Neural cell (in vitro differentiated cells): Measurements from ENCODE around the gene WDR26. TPM values are rescaled to one million over a fixed set of nuclear protein-coding genes. Genes with fewer than 3 reads are reported as not detected.

Experiments used
- H2AFZ ChIP-seq: fragments of 200-600, 300-800 bp; sonication (generic), shearing (Covaris generic); 2 replicates; pipeline ENCODE4 v1.6.0; 2014; ENCODE audit warnings: low read depth, mild to moderate bottlenecking, antibody characterized with exemption, low read length, moderate library complexity
- H3F3A ChIP-seq: fragments of 200-600 bp; shearing (Covaris generic); 2 replicates; pipeline ENCODE4 v1.6.1; 2016; ENCODE audit warnings: mild to moderate bottlenecking, moderate library complexity, mixed read lengths, antibody characterized with exemption, low read length; ENCODE audit not compliant: insufficient read depth, poor library complexity, severe bottlenecking
- H3K27ac ChIP-seq: fragments of 200-600, 300-800 bp; sonication (generic), shearing (Covaris generic); 2 replicates; pipeline ENCODE4 v1.5.1; 2014; ENCODE audit warnings: mild to moderate bottlenecking, low read length, moderate library complexity
- H3K27me3 ChIP-seq: fragments of 300-800, 200-600 bp; sonication (generic), shearing (Covaris generic); 2 replicates; pipeline ENCODE4 v1.6.0; 2014; ENCODE audit warnings: mild to moderate bottlenecking, low read depth, low read length, moderate library complexity; ENCODE audit not compliant: insufficient read depth
- H3K36me3 ChIP-seq: fragments of 300-800, 200-600 bp; sonication (generic), shearing (Covaris generic); 2 replicates; pipeline ENCODE4 v1.5.1; 2014; ENCODE audit warnings: mild to moderate bottlenecking, antibody characterized with exemption, low read length, moderate library complexity; ENCODE audit not compliant: insufficient read depth
- H3K4me2 ChIP-seq: fragments of 300-800, 200-600 bp; sonication (generic), shearing (Covaris generic); 2 replicates; pipeline ENCODE4 v1.6.0; 2014; ENCODE audit warnings: mild to moderate bottlenecking, low read length
- H3K4me3 ChIP-seq: fragments of 300-800, 200-600 bp; sonication (generic), shearing (Covaris generic); 2 replicates; pipeline ENCODE4 v1.5.1; 2014; ENCODE audit warnings: mild to moderate bottlenecking, low read length, moderate library complexity
- H3K79me2 ChIP-seq: fragments of 200-600 bp; shearing (Covaris generic); replicated peaks from 2 replicates; pipeline ENCODE4 v1.6.0; 2014; ENCODE audit warnings: mild to moderate bottlenecking, low read length, moderate library complexity; ENCODE audit not compliant: insufficient read depth
- H3K9ac ChIP-seq: fragments of 300-800, 200-600 bp; sonication (generic), shearing (Covaris generic); 2 replicates; pipeline ENCODE4 v1.6.1; 2016; ENCODE audit warnings: mild to moderate bottlenecking, low read length, mixed read lengths
- H3K9me2 ChIP-seq: fragments of 200-600 bp; shearing (Covaris generic); 2 replicates; pipeline ENCODE4 v1.6.1; 2016; ENCODE audit warnings: mild to moderate bottlenecking, low read length, mixed read lengths; ENCODE audit not compliant: insufficient read depth
- H3K9me3 ChIP-seq: fragments of 200-600, 300-800 bp; sonication (generic), shearing (Covaris generic); 2 replicates; pipeline ENCODE4 v1.6.1; 2016; ENCODE audit warnings: mild to moderate bottlenecking, mixed run types, low read length, moderate library complexity, mixed read lengths
- H4K20me1 ChIP-seq: fragments of 200-600 bp; shearing (Covaris generic); 2 replicates; pipeline ENCODE4 v1.6.1; 2016; ENCODE audit warnings: mild to moderate bottlenecking, mixed run types; ENCODE audit not compliant: insufficient read depth
- EP300 ChIP-seq: fragments of 450-650 bp; conservative IDR thresholded peaks from 2 replicates; pipeline ENCODE4 v1.6.1; 2014; ENCODE audit warnings: antibody characterized with exemption, mild to moderate bottlenecking, moderate library complexity; ENCODE audit not compliant: poor library complexity, severe bottlenecking
- EZH2 ChIP-seq: fragments of 200-600, 300-800 bp; shearing (Covaris generic), sonication (generic); IDR thresholded peaks from 2 replicates; pipeline ENCODE4 v1.6.1; 2014; ENCODE audit warnings: antibody characterized with exemption, low read length, borderline replicate concordance, mild to moderate bottlenecking; ENCODE audit not compliant: insufficient read depth, poor library complexity, severe bottlenecking
- MXI1 ChIP-seq: fragments of 450-650 bp; conservative IDR thresholded peaks from 2 replicates; pipeline ENCODE4 v1.6.1; 2014; ENCODE audit warnings: antibody characterized with exemption, mild to moderate bottlenecking; ENCODE audit not compliant: poor library complexity, severe bottlenecking
- POLR2AphosphoS5 ChIP-seq: IDR thresholded peaks from 2 replicates; pipeline ENCODE4 v1.6.1; 2012
- RAD21 ChIP-seq: fragments of 450-650 bp; conservative IDR thresholded peaks from 2 replicates; pipeline ENCODE4 v1.6.1; 2014; ENCODE audit warnings: antibody characterized with exemption, mild to moderate bottlenecking, moderate library complexity
- SMC3 ChIP-seq: fragments of 450-650 bp; conservative IDR thresholded peaks from 2 replicates; pipeline ENCODE4 v1.6.1; 2014; ENCODE audit warnings: antibody characterized with exemption, mild to moderate bottlenecking, moderate library complexity; ENCODE audit not compliant: poor library complexity
- TAF1 ChIP-seq: IDR thresholded peaks from 2 replicates; pipeline ENCODE4 v1.6.1; 2012; ENCODE audit warnings: low read depth
- polyA plus RNA-seq: library from polyadenylated mRNA; depleted of rRNA; stranded (reverse); fragments of >200 nt; gene quantifications from 2 replicates; pipeline ENCODE4 v1.2.3, GENCODE V29; 2014
- TF ChIP-seq, protein P1 (sequence below): IDR thresholded peaks from 2 replicates; pipeline ENCODE4 v1.6.1; 2012; ENCODE audit warnings: borderline replicate concordance
- TF ChIP-seq, protein P2 (sequence below): fragments of 450-650 bp; IDR thresholded peaks from 2 replicates; pipeline ENCODE4 v1.5.1; 2014; ENCODE audit warnings: antibody characterized with exemption, mild to moderate bottlenecking, moderate library complexity; ENCODE audit not compliant: poor library complexity, severe bottlenecking

The WDR26 gene
- polyA plus RNA-seq, 1 donor from 2014 or later: 89.6 TPM

DNA sequence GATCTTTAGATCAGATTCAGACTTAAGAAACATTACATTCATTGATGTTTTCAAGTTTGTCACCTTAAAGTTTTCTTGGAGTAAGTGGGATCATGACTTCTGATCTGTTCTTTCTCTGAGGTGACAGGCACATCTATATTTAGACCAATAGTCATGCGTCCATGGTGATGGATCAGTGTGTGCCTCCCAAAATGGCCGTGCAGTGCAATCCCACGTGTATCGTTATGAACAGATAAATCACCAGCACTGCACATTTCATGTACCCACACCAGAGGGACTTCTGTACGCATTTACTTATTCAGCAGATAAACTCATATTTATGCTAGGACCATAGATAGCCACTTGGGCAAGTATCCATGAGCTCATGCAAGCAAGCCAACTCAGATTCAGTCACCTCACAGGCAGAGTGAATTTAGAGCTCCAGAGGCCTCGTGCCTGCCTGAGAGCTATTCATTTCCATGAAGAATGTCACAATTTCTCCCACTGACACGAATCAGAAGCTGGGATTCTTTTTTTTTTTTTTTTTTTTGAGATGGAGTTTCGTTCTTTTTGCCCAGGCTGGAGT lies 13.9 kb upstream of the WDR26 start:
- TF ChIP-seq POLR2AphosphoS5: no peak
- no peak for TF ChIP-seq RAD21
- TF ChIP-seq, protein P1, sequence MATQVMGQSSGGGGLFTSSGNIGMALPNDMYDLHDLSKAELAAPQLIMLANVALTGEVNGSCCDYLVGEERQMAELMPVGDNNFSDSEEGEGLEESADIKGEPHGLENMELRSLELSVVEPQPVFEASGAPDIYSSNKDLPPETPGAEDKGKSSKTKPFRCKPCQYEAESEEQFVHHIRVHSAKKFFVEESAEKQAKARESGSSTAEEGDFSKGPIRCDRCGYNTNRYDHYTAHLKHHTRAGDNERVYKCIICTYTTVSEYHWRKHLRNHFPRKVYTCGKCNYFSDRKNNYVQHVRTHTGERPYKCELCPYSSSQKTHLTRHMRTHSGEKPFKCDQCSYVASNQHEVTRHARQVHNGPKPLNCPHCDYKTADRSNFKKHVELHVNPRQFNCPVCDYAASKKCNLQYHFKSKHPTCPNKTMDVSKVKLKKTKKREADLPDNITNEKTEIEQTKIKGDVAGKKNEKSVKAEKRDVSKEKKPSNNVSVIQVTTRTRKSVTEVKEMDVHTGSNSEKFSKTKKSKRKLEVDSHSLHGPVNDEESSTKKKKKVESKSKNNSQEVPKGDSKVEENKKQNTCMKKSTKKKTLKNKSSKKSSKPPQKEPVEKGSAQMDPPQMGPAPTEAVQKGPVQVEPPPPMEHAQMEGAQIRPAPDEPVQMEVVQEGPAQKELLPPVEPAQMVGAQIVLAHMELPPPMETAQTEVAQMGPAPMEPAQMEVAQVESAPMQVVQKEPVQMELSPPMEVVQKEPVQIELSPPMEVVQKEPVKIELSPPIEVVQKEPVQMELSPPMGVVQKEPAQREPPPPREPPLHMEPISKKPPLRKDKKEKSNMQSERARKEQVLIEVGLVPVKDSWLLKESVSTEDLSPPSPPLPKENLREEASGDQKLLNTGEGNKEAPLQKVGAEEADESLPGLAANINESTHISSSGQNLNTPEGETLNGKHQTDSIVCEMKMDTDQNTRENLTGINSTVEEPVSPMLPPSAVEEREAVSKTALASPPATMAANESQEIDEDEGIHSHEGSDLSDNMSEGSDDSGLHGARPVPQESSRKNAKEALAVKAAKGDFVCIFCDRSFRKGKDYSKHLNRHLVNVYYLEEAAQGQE: no peak
- TF ChIP-seq EP300: no peak
- TF ChIP-seq TAF1: no peak
- no peak for TF ChIP-seq EZH2
- no peak for TF ChIP-seq SMC3
- TF ChIP-seq MXI1: no peak
- TF ChIP-seq, protein P2, sequence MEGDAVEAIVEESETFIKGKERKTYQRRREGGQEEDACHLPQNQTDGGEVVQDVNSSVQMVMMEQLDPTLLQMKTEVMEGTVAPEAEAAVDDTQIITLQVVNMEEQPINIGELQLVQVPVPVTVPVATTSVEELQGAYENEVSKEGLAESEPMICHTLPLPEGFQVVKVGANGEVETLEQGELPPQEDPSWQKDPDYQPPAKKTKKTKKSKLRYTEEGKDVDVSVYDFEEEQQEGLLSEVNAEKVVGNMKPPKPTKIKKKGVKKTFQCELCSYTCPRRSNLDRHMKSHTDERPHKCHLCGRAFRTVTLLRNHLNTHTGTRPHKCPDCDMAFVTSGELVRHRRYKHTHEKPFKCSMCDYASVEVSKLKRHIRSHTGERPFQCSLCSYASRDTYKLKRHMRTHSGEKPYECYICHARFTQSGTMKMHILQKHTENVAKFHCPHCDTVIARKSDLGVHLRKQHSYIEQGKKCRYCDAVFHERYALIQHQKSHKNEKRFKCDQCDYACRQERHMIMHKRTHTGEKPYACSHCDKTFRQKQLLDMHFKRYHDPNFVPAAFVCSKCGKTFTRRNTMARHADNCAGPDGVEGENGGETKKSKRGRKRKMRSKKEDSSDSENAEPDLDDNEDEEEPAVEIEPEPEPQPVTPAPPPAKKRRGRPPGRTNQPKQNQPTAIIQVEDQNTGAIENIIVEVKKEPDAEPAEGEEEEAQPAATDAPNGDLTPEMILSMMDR: no peak
- H3K4me3 ChIP-seq: no peak overlapping the region
- no peak overlapping the region for H3K4me2 ChIP-seq
- H4K20me1 ChIP-seq: no peaks in the 10 kb centered on the region
- no peak overlapping the region for H3K27ac ChIP-seq
- no peak overlapping the region for H3K9ac ChIP-seq
- H3K79me2 ChIP-seq: no peaks in the 10 kb centered on the region
- H3K9me2 ChIP-seq: no peaks in the 10 kb centered on the region
- H3F3A ChIP-seq: no peaks in the 10 kb centered on the region
- no peaks in the 10 kb centered on the region for H3K9me3 ChIP-seq
- H3K27me3 ChIP-seq: no peaks in the 10 kb centered on the region
- no peaks in the 10 kb centered on the region for H3K36me3 ChIP-seq
- H2AFZ ChIP-seq: no peak overlapping the region

DNA sequence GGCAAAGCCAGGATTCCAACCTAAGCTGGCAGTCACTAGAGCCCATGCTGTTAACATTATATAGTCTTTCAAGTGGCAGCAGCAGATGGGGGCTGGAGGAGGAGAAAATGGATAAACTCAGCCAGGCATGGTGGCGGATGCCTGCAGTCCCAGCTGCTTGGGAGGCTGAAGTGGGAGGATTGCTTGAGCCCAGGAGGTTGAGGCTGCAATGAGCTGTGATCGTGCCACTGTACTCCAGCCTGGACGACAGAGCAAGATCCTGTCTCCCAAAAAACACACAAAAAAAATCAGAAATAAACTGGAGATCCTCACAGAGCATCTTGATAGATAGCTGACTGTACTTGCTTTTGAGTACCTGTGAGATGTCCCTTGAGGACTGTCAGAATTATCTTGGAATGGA lies 13.4 kb upstream of the WDR26 start:
- no peak for TF ChIP-seq TAF1
- TF ChIP-seq SMC3: no peak
- TF ChIP-seq, protein P1: no peak
- no peak for TF ChIP-seq POLR2AphosphoS5
- TF ChIP-seq RAD21: no peak
- no peak for TF ChIP-seq EP300
- TF ChIP-seq MXI1: no peak
- TF ChIP-seq, protein P2: no peak
- TF ChIP-seq EZH2: no peak
- H3K9ac ChIP-seq: no peak overlapping the region

More for the DNA sequence above, 13.4 kb upstream of the WDR26 start:
- no peak overlapping the region for H3K4me3 ChIP-seq
- H2AFZ ChIP-seq: no peak overlapping the region
- no peaks in the 10 kb centered on the region for H3F3A ChIP-seq
- no peaks in the 10 kb centered on the region for H3K36me3 ChIP-seq
- no peaks in the 10 kb centered on the region for H4K20me1 ChIP-seq
- no peak overlapping the region for H3K27ac ChIP-seq
- no peak overlapping the region for H3K4me2 ChIP-seq
- H3K9me2 ChIP-seq: no peaks in the 10 kb centered on the region
- no peaks in the 10 kb centered on the region for H3K79me2 ChIP-seq
- no peaks in the 10 kb centered on the region for H3K27me3 ChIP-seq
- H3K9me3 ChIP-seq: no peaks in the 10 kb centered on the region
